CD4-positive, alpha-beta T cell treated with Interleukin-12 subunit alpha and Interleukin-12 subunit beta, for 1 hour (primary cell): ENCODE data around the gene DPP10.

Experiments
- DNase-seq: peaks from one replicate; pipeline ENCODE4 v3.0.0-alpha.2; 2020

DPP10 gene

DNA sequence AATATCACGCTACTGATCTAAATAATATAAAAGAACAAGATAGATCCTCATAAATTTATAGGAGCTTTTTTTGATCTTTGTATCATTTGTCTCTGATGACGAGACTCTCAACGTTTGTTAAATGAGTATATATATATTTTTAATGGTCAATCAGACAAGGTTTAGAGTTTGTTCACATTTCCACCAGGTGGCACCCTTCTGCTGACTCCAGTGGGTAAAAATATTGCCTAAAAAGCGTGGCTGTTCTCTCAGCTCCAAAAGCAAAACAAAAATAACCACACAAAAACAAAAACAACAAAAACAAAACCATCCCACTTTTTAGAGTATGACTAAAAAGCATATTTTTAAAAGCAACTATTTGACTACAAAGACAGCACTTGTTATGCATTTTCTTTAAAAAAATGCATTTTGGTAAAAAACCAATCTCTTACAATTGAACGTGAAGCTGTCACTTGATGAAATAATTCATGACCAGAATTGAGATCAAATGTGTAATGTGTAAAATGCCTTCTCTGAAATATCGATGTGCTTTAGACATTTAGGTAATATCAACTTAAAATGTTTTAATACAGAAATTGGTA, 723.2 kb downstream of the DPP10 start:
- DNase-seq: no peak

DNA sequence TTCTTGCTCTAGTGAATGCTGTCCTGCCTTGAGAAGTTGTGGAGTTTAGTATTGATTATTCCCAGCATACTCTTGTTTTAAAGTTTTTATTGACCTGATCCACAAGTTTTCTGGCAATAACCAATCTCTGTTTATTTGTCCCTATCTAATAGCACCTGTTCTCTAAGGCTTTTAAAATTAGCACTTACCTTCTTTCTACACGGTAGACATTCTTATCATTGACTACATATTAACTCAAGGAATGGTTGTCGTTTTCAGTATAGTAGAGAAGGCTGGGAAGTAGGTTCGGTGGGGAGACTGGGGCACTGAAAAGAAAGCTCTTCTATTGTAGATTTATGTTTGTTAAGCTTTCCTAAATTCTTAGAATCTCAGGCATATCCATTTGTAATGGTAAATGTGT, 726.0 kb downstream of the DPP10 start:
- no peak for DNase-seq

DNA sequence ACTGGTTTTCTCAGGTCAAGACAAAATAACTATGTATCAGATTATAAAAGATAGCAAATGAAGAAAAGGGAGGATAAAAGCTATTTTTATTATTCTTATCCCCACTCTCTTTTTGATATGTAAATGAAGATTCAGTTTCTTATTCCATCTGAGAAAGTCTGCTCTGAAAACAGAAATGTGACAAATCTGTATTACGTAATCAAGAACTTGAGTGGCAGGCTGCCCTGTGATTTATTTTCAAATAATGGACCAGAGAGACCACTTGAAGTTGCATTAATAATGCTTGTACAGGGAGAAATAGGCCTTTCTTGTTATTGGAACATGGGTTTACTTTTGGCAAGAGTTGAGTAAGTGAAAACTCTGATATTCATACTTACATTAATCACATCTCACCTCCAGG, 727.4 kb downstream of the DPP10 start:
- DNase-seq: no peak

DNA sequence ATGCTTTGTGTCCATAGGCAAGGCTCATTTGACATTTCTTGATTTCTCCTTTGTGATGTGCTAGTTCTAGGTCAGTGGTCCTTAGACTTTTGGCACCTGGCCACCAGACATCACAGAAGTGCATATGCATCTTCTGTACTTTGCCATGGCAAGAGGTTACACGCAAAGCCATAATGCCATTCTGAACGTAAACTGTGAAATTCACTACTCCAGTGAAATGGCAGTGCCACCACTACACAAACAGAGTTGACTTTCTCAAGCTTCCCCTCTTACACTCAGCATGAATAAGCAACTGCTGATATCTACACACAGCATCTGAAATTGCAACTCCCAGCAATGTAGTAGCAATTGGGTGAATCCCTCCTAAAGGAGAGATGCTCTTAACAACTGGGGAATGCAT, 729.3 kb downstream of the DPP10 start:
- no peak for DNase-seq

DNA sequence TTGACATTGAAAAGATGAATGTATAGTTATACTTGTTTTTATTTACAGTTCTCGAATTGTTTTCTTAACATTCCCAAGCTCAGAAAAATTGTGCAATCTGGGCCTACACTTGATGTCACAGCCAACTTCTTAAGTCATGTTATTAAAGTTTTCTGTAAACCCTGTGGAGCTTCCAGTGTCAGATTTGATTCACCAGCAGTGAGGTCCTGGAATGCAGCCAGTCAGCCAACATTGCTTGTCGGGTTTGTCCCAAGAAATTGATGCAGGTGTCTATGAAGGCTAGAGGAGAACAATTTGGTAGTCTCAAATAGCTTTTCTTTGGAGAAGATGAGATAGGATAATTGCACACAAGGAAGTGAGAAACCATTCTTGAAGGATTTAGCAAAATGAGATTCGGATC, 732.2 kb downstream of the DPP10 start:
- DNase-seq: no peak

DNA sequence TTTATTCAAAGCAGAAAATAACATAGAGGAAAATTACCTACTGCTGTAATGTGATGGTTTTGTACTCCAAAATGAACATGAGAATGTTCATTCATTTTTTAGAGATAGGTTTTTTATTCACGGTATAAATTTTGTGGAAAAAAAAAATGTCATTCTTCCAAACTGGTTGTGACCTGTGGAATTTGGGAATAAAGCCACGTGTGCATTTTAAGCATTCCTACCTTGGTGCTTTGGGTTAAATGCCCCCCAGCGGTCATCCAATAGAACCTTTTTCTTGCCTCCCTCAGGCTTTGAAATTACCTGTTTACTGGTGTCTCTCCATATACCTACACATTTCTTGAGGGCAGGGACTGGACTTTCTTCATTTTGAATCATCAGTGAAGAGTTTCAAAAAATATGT, 740.7 kb downstream of the DPP10 start:
- DNase-seq: no peak

DNA sequence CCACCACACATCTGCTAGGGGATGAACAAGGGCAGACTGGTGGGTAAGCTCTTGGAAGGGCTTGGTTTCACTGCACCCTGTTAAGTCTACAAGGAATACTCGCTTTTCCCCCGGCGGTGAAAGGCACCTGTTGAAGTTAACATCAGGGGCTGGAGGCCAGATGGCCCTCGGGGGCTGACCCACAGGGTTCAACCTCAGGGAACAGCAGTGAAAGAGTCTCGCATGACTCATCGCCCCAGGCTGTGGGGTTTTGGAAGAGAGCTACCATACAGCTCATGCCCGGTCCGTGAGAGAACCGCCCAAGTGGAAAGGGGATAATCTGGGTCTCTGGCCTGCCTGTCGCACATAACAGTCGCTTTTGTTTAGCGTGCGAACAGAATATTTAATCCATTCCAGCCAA, 748.0 kb downstream of the DPP10 start:
- DNase-seq: no peak

DNA sequence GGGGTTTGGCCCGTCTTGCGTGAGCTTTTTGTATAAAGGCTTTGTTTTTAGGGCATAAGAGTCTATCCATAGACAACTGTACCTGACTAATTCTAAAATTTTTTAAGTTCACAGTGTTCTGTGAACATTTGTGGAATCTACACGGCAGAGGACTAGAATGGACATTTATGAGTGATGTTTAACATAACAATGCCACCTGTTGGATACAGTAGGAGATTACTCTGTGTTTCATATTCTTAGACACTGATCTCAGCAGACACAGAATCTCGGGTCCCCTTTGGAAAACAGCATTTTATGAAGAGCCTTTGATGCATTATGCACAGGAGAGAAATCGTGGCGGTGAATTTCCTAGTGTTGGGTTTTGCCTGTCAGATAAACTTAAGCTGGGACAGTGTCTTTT, 752.2 kb downstream of the DPP10 start:
- DNase-seq: no peak

DNA sequence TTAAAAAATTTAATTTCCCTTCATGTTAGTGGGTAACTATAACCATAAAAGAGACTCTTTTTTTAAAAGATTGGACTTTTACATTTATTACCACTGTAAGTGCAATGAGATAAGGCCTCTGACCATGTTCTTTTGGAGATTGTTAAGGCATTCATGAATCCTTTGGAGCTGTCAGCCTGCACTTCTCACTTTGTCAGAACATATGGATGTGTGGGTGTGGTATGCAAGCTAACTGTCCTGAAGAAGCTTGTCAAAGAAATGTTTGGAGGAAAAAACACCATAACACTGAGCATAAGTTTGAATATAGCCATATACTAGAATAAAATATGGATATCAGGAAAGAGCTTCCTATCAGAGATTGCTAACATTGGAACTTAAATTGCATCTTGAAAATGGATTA, 754.1 kb downstream of the DPP10 start:
- DNase-seq: no peak

DNA sequence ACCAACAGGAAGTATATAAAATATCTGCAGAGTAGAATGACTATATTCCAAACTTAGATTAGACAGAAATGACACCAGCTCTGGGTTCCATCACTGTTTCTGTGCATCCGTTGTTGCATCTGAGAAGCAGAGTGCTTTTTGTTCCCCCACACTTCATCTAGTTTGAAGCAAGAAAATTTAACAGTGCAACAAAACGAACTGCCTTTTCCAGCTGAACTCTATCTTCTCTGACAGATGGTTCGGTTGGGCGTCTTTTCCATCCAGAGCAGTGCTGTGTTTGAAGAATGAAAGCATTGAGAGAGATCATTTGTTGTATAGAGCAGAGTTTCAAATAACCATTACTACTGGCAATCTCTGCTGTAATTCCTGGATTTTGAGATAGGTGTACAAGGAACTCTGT, 757.5 kb downstream of the DPP10 start:
- DNase-seq: no peak

DNA sequence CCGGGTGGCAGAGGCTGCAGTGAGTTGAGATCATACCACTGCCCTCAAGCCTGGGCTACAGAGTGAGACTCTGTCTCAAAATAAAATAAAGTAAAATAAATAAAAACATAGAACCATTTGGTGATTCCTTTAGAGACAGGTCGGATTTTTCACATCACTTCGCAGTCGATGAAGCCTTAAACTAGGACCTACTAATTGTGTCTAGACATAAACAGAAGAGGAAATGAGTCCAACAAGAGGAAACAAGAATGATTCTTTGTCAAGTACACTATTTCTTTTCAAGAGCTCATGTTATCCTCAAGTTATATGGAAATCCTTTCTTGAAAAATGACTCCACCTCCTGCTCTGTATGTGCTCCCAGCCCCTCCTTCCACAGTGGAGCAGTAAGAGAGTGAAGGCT, 758.9 kb downstream of the DPP10 start:
- DNase-seq: no peak

DNA sequence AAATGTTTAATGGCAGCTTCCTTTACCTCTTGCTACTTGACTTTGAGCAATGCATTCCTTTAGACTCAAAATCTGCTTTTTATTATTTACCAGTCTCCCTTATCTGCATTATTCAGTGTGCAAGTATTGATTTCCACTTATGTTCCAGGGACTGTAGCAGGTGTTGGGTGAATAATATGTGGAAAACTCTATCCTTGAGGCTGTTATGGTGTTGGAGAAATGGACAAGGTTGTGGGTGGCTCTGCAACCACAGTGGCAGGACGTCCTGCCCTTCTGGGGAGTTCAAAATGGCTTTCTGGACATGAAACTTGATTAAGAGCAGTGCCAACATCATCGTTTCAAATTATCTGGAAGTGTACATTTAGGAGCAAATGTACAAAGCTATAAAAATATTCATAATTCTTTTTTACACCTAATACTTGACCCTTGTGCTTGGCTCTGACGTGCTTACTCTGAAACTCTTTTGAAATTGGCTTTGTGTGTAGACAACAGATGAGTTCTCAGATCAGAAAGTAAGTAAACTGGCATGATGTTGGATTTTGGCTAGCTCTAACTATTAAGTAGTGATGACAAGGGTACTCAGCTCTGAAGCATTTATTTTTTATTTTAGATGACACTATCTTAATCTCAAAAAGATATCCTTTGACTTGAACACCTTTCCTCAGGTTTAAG, 766.2 kb downstream of the DPP10 start:
- no peak for DNase-seq

DNA sequence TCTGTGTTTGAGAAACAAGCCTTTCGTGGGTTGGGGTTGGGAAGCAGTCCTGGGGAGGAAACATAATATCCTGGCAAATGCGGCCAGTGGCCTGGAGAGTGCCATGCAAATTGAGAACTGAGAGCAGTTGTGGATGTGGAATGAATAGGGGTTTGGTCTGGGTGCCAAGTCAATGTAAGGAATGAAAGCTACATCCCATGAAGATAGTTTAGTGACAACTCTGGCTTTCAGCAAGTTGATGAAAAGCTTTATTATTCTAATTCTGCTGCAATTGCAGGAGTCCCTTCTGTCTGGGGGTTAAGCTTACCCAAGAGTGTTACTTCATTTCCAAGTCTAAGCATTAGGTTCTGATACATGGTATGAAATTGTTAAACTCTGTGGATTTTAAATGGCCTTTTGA, 771.6 kb downstream of the DPP10 start:
- DNase-seq: no peak

DNA sequence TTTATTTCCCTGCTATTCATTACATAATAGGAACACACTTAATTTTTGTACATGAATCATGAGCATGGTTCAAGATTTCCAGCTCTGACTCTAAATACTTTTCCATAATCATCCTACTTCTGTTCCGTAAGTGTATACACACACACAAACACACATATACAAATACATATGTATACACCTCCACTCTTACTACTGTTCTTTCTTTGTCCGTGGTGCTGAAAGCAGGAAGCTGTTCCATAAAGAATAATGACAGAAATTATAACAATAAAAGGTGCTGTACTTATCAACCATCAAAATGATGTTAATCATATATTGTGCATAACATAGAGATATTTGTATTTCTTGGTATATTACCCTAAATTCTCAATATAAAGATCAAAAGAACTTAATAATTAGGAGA, 776.9 kb downstream of the DPP10 start:
- DNase-seq: no peak

DNA sequence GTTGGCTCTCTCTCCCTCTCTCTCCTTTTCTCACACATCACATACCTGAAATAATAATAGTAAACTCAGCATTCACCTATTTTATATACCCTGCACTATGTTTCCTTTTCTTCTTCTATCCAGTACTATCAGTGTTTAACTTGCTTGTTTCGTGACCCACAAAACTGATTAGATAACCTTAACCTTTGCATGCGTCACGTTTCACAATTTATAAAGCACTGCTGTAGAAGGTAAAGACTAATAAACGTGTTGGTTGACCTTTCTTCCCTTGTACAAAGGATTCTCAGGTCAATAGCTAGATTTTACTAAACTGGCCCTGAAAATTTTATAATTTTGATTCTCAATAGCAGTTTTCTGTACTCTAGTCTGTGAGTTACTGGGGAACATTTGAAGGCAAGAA, 791.7 kb downstream of the DPP10 start:
- no peak for DNase-seq

DNA sequence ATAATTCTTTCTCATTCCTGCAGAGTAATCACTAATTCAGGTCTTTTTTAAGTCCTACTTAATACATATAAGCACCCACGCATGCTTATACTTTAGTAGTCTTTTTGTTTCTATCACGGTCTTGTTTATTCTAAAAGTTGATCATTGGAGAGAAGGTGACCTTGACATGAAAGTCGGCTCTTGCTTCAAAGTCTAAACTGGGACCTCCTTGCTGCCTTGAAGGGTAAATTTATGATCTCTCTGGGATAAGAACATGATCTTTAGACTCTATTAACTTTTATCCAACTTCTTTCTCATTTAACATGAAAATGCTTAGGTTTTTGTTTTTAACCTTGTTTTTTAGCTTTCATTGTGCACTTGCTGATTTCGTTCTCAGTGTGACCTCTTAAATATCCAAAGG, 792.3 kb downstream of the DPP10 start:
- DNase-seq: no peak

DNA sequence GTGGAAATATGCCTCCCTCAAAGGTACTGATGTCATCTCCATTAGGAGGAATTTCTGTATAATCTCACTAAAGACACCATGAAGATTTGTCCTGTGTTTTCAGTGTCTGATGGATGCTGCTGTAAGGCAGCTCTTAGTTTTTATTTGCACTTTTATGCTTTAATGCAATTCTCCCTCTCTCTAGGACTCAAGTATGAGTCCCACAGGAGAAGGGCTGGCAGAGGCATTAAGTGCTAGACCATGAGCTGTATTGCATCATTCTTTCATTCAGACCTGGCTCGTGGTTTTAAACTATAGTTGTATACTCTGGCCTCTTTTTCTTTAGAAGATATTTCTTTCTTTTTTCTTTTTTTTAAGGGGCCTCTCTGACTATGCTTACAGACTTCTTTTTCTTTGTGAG, 805.6 kb downstream of the DPP10 start:
- DNase-seq: no peak

DNA sequence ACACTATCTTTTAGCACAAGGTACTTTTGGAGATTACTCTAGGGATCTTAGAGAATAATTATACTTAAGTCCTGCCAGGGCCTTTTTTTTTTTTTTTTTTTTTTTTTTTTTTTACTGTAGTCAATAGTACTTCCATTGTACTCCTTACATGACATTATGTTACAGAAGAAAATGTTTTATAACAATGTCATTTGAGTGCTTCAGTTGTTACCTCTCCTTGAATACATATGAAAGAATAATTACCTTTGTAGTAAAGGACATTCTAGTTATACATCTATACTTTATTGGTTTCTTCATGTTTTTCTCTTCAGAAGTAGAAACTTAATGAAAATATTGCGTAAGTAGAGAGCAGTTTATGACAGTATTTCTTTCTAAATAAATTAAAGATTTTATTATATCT, 834.9 kb downstream of the DPP10 start:
- no peak for DNase-seq

DNA sequence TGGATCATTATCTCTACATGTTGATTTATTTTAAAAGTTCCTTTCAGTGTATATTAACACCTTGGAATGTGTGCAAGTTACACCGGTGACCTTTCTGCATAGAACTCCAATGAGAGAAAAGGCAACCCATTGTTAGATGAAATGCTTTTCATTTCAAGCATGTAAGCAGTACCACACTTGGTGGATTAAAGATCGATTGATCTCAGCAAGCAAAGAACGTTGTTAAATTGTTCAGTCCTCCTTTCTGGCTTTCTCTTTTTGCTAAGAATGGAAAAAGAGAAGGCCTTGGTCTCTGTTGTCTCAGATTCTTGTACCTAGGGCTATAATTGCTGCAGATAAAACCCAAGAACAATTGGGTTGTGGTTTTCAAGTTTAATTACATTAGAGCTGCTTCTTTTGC, 843.0 kb downstream of the DPP10 start:
- no peak for DNase-seq

DNA sequence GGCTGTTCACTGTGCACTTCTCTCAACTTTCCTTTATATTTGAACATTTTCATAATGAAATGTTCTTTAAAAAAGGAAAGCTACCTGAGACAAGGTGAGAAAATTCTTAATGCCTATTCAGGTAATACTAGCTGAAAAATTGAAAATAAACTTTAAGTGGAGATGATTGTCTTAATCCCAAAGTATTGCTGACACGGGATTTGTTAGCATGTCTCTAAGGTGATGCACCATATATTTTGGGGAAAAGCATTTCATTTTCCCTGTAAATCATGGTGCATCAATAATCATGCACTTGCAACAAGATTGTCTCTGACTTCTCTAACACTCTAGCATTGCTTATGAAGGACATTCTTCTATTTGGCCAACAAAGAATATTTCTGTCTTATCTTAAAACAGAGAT, 848.0 kb downstream of the DPP10 start:
- DNase-seq: no peak

DNA sequence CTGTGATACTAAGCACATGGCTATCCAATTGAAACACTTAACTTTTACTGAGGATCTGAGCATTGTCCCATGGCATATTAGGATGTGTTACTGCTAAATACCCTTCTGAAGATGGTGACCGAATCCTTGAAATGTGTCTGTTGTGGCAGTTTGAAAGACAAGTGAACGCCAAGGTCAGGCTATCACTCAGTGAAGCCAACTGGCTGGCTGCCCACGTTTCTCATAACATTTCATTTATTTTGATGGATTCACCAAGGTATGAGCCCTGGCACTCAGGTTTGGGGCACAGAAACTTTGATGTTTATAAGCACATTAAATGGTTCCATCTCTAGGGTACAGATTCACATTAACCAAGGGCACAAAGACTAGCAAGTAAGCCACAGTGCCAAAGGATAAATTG, 850.3 kb downstream of the DPP10 start:
- DNase-seq: no peak

DNA sequence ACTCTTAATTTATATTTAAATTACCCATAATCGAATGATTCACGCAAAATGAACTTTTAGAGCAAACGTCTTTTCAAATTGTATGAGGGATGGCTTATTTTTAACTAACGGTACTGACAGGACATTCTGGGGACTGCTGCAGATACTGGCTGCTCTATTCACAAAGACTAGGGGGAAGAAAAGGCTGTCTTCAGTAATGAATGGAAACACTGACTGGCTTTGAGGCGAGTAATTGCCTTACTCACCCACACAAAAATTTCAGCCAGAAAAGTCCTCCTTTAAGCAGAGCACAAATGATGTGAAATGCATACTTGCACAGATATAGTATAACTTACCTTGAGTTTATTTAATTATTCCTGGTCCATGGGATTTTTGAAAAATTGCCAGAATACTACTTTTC, 852.6 kb downstream of the DPP10 start:
- no peak for DNase-seq

DNA sequence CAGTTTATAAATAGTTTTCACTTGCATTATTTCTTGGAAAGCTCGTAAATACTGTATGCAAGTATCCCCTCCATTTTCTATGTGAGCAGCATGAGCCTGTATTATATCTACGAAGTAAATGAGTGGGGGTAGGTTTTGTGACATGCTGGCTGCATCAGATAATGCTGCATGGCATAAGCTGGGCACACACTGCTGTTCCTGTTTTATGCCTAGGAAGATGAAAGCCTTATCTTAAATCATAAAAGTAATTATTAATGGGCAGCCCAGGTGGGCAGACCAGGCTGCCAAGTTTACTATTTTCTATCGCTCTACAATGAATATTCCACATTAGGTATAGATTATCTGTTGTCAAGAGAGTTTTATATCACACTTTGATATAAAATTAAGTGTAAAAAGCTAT, 854.6 kb downstream of the DPP10 start:
- DNase-seq: no peak

DNA sequence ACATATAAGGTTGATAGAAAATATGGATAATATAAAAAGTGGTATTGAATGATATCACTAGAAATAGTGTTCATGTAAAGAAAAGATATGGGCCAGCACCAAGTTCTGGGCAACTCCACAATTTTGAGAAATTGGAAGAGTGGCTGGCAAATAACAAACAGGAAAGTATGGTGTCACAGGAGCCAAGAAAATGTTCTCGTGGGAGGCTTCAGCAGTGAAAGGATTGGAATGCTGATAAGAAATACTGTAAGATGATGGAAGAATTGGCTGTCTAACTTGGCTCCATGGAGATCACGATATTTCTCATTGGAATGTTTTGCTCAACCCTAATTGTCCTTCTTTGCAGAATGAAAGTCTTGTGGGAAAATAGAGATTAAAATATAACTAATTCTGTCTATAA, 856.8 kb downstream of the DPP10 start:
- no peak for DNase-seq

DNA sequence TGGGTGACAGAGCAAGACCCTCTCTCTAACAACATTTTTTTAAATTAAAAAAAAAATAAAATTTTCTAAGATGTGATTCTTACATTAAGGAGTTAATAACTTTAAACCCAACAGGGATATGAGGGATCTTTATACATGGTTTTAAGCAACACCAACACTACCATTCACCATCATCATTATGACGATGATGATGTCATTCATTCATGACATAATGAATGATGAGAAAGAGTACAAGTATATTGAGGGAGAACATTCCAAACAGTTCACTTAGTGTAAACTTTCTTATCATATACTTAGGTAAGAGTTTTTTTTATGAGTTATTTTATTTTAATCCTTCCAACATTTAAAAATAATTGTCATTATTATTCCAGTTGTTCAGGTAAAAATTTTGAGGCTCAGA, 863.3 kb downstream of the DPP10 start:
- DNase-seq: no peak

DNA sequence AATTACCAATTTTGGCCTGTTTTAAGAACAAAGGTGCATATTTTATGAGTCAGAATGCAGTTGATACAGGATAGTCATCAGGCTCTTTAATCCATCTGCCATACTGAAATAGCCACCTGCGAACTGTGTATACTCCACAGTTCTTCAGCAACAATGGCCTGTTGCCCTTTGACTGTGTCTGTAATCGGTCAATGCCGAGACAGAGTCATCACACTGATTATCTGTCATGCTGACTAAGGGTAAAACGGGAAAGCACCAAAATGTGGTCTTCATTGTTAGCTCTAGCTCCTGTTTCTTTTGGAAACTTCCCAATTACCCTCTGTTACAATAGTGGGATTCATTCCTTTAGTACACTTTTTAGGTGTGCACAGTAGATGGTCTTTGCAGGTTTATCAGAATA, 871.7 kb downstream of the DPP10 start:
- DNase-seq: no peak
